Caki2 (cell line): ENCODE measurements around the gene GLO1. TPM values are rescaled to one million over a fixed set of nuclear protein-coding genes. Genes with fewer than 3 reads are reported as not detected.
"Not testable (repeated sequence)": the region's sequence is repeated elsewhere in the genome, so short reads cannot be mapped to it uniquely, and the experiment has no call there.

ENCODE experiments used
- DNase-seq: peaks from one replicate; pipeline ENCODE4 v3.0.0-alpha.2; 2015; ENCODE audit warnings: low read depth
- in situ Hi-C: cut with HindIII; loops from 2 replicates; pipeline ENCODE4 v1.10.0; 2016; ENCODE audit warnings: low sequenced_read_pairs, low pct_unique_long_range_greater_than_20kb, mixed read lengths
- total RNA-seq: library from RNA; depleted of rRNA; stranded (reverse); fragments of >200 nt; shearing (Covaris generic); gene quantifications from 2 replicates; pipeline ENCODE4 v1.2.3, GENCODE V29; 2014; ENCODE audit warnings: low replicate concordance

Gene GLO1
- total RNA-seq, 1 experiment from 2014 or later = 273 TPM

DNA sequence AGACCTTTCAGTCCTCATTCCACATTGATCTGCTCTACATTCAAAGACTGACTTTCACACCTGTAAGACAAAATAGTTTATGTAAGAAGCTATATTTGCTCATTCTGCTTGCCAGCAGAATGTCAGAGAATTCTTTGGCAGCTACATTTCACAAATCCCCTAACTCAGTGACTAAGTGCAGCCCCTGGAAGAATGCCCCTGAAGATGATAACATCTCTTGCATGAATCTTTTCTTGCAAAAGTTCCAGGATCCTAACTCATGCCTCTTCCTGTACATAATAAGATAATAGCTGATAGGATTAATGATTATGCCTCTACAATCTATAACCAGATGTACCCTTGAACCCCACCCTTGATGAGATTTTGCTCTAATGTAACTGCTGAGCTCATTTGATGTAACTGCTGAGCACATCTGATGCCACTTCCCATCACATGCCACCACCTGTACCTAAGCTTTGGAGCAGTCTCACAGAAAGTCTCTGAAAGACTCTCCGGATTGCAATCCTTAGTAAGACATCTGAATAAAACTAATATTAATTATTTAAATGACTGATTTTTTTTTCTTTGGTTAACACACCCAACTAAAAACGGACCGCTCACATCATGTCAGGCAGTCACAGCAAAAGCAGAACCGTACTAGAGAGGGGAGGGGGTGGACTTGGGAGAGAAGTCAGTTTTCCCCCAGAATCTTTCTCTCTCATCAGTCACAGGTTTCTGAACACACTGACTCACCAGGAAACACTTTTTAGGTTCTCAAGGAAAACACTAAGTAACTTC lies 11.5 kb upstream of the GLO1 start:
- in situ Hi-C loops = no loop called here
- no peak for DNase-seq

DNA sequence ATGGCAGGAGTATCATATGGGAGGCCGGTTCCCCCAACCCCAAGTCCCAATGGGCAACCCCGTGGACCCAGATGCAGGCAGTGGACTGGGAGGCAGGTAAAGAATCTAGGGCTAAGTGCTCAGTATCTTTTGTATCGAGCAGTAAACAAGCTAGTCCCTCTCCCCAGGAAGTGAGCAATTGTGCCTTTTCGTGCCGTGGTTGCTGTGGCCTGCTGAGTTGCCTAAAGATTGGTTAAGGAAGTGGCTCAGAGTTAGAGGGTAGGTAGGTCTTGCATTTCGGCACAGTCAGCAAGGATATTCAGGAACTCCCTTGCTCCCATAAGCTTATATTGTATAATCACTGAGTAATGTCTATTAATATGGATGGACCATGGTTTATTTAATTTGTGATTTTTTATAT lies 10.9 kb upstream of the GLO1 start:
- in situ Hi-C loops = no loop called here
- DNase-seq = no peak

- in situ Hi-C loops = no loop called here
- no peak for DNase-seq
These were observed 5.6 kb upstream of the GLO1 start for GRCh38 chr6:38708496-38708895.

- no peak for DNase-seq
- in situ Hi-C loops = no loop called here
These were observed 3.0 kb upstream of the GLO1 start for GRCh38 chr6:38705924-38706323.

DNA sequence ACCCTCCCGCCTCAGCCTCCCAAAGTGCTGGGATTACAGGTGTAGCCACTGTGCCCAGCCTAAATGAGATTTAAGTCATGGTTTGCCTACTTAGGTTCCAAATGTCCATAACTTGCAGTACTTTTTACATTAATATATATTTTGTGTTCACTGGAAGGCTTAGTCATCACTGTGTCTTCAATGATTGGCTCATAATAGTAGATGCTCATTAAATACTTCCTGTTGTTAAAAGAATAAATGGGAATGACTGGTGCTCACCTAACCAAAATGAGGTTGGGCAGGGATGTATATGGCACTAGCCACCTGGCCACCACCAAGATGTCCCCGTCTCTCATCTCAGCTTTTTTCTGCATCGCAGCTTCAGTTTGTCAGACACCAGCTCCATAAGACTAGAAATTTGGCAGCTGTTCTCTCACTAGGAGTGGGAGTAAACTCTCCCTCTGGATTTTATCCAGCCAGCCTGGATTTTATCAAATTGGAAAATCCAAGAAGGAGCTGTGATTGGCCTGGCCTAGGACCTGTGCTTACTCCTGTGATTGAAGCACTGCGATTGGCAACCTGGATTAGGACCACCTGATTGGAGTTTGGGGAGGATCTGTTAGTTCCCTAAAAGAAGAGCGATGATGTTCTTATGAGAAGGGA lies 1.1 kb upstream of the GLO1 start:
- in situ Hi-C loops = no loop called here
- DNase-seq = no peak

GRCh38 chr6:38701551-38701950 lies 1.4 kb downstream of the GLO1 start:
- no peak for DNase-seq
- in situ Hi-C loops = no loop called here

GRCh38 chr6:38699702-38700101 lies 3.2 kb downstream of the GLO1 start:
- DNase-seq, in situ Hi-C loops: not testable (repeated sequence)

- in situ Hi-C loops = no loop called here
- DNase-seq = no peak
These were observed 5.1 kb downstream of the GLO1 start for GRCh38 chr6:38697846-38698245.

DNA sequence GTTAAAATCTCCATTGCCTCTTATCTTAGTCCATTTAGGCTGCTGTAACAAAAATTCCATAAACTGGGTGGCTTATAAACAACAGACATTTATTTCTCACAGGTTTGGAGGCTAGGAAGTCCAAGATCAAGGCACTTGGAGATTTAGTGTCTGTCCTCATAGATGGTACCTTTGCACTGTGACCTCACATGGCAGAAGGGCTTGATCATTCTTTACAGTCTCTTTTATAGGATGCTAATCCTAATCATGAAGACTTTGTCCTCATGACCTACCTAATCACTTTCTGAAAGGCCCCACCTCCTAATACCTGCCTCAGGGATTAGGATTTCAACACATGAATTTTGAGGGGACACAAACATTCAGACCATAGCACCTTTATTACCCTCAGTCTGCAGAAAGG lies 6.6 kb downstream of the GLO1 start:
- in situ Hi-C loops = no loop called here
- DNase-seq = no peak

GRCh38 chr6:38695933-38696332 lies 7.0 kb downstream of the GLO1 start:
- in situ Hi-C loops = no loop called here
- no peak for DNase-seq

DNA sequence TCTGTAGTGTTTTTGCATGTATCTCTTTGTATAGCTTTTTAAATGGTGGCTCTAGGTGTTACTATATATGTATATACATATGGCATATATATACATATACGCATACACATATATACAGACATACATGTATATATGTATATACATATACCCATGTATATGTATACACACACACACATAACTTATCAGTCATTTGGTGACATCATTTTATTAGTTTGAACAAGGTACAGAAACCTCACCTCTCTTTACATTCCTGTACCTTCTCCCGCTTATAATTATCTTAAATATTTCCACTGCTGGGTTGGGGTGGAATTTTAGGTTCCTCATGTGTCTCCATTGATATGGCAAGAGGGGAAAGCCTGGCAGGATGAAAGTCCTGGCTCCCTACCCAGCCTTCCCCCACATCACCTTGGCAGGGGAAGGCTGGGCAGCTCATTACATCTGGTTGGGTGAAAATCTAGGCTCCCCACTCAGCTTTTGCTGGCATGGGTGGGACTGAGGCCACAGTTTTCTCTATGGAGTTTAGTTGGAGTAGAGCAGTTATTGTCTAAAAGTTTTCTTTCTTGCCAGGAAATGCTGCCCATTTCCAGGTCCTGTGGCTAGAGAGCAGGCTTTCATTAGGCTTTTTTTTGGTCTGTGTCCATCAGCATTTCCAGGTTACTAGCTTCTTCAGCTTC lies 7.6 kb downstream of the GLO1 start:
- in situ Hi-C loops = no loop called here

GRCh38 chr6:38688579-38689087 lies 14.3 kb downstream of the GLO1 start:
- no peak for DNase-seq
- in situ Hi-C loops = no loop called here

More for the DNA sequence above, 7.6 kb downstream of the GLO1 start:
- no peak for DNase-seq

DNA sequence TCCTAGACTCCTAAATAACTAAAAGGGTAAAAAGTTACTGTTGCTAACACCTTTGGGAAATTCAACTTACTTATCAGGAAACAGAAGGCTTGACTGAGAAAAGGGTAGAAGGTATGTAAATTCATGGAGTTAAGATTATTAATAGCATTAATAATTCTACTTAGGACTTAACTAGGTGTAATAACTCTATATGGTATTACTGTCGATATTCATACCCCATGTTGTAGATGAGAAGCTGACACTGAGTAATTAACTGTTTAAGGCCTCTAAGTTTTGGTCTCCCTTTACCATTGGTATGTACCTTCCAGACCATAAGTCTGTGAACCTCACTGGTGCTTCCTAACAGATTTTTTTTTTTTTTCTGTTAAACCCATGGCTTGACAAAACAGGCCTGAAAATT lies 15.4 kb downstream of the GLO1 start:
- in situ Hi-C loops = no loop called here
- DNase-seq = no peak

DNA sequence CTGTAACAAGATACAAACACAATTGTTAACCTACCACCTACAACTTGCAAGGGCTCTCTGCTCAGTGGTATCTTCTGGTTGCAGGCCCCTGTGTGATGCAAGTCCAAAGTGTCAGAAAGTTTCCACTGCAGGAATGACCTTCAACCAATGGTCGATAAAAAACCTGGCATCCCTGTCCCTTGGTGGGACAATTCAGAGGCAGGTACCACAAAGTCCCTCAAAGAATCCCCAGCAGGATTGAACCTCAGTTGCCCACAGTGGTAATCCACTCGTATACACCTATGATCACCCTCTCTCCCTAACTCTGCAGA lies 15.9 kb downstream of the GLO1 start:
- DNase-seq = no peak
- in situ Hi-C loops = no loop called here

DNA sequence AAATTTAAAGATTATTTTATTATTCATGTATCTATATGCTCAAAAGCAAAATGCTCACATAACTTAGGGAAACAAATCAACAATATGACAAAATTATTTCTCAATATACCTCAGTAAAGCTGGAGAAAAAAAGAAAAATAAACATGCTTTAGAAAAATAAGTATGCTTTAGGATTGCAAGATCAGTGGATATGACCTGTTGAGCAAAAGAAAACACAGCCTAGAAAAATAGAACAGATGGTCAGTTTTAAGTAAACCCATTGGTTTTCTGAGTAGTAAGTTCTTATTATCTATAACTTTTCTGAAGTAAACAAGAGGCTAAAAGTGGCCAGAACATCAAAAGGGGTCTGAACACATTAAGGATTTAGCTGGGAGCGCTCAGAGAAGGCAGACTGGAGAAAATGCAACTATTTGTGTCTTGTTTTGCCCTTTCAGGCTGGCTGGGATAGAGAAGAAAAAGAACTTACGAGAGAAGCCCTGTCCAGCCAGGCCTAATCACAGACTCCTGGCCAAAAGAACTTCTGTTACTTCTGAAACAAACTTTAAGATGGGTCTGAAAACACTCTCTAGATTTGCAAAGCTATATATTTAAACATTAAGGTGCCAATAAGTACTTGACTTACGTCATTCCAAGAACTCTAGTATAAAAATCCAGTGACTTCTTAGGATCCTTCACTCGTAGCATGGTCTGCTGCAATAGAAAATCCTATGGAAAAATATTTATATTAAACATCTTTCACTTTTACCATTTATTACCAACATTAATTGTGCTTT lies 16.5 kb downstream of the GLO1 start:
- no peak for DNase-seq
- in situ Hi-C loops = no loop called here

- no peak for DNase-seq
- in situ Hi-C loops = no loop called here
These were observed 18.0 kb downstream of the GLO1 start for GRCh38 chr6:38684904-38685303.

GRCh38 chr6:38684237-38684636 lies 18.7 kb downstream of the GLO1 start:
- in situ Hi-C loops = no loop called here
- no peak for DNase-seq

DNA sequence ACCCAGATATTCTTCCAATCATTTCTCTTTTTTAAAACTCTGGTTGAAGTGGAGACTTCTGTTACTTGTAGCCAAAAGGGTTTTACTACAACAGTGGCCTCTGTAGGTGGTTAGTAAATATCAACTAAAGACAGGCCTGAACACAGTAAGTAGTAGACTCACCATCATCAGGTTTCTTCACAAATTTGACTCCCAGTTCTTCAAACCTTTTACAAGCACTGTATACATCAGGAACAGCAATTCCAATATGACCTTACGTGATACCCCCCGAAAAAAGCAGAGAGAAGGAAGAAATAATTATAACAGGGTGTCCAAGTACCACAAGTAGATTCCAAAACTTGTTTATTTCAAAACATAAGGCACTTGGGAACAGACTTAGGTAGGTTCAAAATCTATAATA lies 21.1 kb downstream of the GLO1 start:
- DNase-seq = no peak
- in situ Hi-C loops = no loop called here

GRCh38 chr6:38679668-38680067 lies 23.3 kb downstream of the GLO1 start:
- in situ Hi-C loops = no loop called here
- DNase-seq = no peak
